DOHH2 (cell line): ENCODE results near the gene A4GALT.

Experiments
- H3F3A ChIP-seq: fragments of 200-600 bp; sonication (generic), shearing (Covaris generic); 2 replicates; pipeline ENCODE4 v1.6.0; 2016; ENCODE audit warnings: antibody characterized with exemption, mild to moderate bottlenecking; ENCODE audit not compliant: control insufficient read depth, insufficient read depth
- H3K27ac ChIP-seq: fragments of 200-600 bp; sonication (generic); 2 replicates; pipeline ENCODE4 v1.5.1; 2014; ENCODE audit warnings: low read depth, mild to moderate bottlenecking, low read length, moderate library complexity
- H3K27me3 ChIP-seq: fragments of 200-600 bp; sonication (generic); 2 replicates; pipeline ENCODE4 v1.6.1; 2014; ENCODE audit warnings: mild to moderate bottlenecking, low read length, mixed read lengths; ENCODE audit not compliant: control insufficient read depth
- H3K36me3 ChIP-seq: fragments of 200-600 bp; sonication (generic); 2 replicates; pipeline ENCODE4 v1.6.1; 2014; ENCODE audit warnings: mild to moderate bottlenecking, low read length, moderate library complexity, mixed read lengths; ENCODE audit not compliant: control insufficient read depth
- H3K4me1 ChIP-seq: fragments of 200-600 bp; sonication (generic); 2 replicates; pipeline ENCODE4 v1.6.1; 2014; ENCODE audit warnings: mild to moderate bottlenecking, low read length, mixed read lengths; ENCODE audit not compliant: control insufficient read depth
- H3K4me2 ChIP-seq: fragments of 200-600 bp; sonication (generic); 2 replicates; pipeline ENCODE4 v1.6.0; 2014; ENCODE audit warnings: mild to moderate bottlenecking, low read length, moderate library complexity
- H3K4me3 ChIP-seq: fragments of 200-600 bp; sonication (generic); 2 replicates; pipeline ENCODE4 v1.5.1; 2014; ENCODE audit warnings: mild to moderate bottlenecking, low read length, mixed read lengths
- H3K79me2 ChIP-seq: fragments of 200-600 bp; sonication (generic); 2 replicates; pipeline ENCODE4 v1.6.1; 2014; ENCODE audit warnings: mild to moderate bottlenecking, low read length, mixed read lengths; ENCODE audit not compliant: control insufficient read depth
- H3K9me2 ChIP-seq: fragments of 200-600 bp; sonication (generic); replicated peaks from 2 replicates; pipeline ENCODE4 v1.6.1; 2014; ENCODE audit warnings: mild to moderate bottlenecking, low read length, mixed read lengths; ENCODE audit not compliant: control insufficient read depth
- H3K9me3 ChIP-seq: fragments of 200-600 bp; sonication (generic); 2 replicates; pipeline ENCODE4 v1.6.1; 2014; ENCODE audit warnings: antibody characterized with exemption, low read length, mixed read lengths; ENCODE audit not compliant: control insufficient read depth, insufficient read depth
- H4K20me1 ChIP-seq: fragments of 200-600 bp; sonication (generic); 2 replicates; pipeline ENCODE4 v1.6.0; 2014; ENCODE audit warnings: low read depth, mild to moderate bottlenecking, antibody characterized with exemption, low read length, moderate library complexity; ENCODE audit not compliant: control insufficient read depth, insufficient read depth
- EZH2phosphoT487 ChIP-seq: fragments of 200-600 bp; sonication (generic); IDR thresholded peaks from 2 replicates; pipeline ENCODE4 v1.6.1; 2017; ENCODE audit warnings: borderline replicate concordance, mild to moderate bottlenecking, antibody characterized with exemption, low read length, moderate library complexity, mixed read lengths
- TF ChIP-seq, protein P1 (sequence below): fragments of 200-600 bp; sonication (generic); IDR thresholded peaks from one replicate; pipeline ENCODE4 v1.5.1; 2014; ENCODE audit warnings: antibody characterized with exemption, mild to moderate bottlenecking, low read depth, low read length; ENCODE audit not compliant: poor library complexity, severe bottlenecking

A4GALT gene

DNA sequence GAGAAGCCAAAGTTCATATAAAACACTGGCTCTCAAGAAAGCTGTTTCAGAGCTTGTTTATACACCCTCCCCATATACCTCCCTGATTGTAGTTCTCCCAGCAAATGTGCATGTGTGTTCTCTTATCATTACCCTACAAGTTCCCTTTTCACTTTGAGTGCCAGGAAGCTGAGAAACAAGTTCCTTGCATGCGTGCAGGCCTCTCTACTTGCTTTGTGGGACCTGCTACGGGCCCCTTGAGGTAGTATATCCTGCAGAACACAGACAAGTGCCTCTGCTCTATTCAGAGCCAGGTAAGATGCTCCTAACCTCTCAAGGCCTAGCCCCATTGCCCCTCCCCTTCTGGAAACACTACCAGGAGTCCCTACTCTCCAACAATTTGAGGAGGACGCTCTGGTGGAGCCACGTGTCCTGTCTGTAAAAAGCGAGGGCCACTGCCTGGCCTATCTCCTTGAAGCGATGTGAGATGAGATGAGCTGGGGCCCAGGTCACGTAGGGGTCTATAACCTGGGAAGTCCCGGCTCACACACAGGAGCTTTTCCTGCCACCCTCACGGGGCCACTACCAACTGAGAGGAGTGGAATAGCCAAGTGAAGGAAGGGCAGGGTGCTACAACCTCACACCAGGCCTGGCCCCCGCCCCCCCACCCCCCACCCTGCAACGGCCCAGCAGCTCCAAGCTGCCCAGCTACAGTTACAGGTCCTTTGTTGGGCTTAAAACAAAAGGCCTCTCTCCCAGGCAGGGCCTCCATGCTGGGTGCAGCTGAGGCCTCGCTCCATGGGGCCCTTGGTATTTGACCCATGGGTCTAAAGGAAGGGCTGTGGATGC lies 77.7 kb downstream of the A4GALT start:
- peaks cover 53% of the 10 kb centered on the region for H3K4me1 ChIP-seq
- H3K36me3 ChIP-seq, result peaks cover 3% of the 10 kb centered on the region; the same call in 1 of the 2 replicates
- no peaks in the 10 kb centered on the region for H3K27me3 ChIP-seq
- H3K9me3 ChIP-seq, result no peaks in the 10 kb centered on the region
- TF ChIP-seq, protein P1, sequence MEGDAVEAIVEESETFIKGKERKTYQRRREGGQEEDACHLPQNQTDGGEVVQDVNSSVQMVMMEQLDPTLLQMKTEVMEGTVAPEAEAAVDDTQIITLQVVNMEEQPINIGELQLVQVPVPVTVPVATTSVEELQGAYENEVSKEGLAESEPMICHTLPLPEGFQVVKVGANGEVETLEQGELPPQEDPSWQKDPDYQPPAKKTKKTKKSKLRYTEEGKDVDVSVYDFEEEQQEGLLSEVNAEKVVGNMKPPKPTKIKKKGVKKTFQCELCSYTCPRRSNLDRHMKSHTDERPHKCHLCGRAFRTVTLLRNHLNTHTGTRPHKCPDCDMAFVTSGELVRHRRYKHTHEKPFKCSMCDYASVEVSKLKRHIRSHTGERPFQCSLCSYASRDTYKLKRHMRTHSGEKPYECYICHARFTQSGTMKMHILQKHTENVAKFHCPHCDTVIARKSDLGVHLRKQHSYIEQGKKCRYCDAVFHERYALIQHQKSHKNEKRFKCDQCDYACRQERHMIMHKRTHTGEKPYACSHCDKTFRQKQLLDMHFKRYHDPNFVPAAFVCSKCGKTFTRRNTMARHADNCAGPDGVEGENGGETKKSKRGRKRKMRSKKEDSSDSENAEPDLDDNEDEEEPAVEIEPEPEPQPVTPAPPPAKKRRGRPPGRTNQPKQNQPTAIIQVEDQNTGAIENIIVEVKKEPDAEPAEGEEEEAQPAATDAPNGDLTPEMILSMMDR, result no peak
- no peak for TF ChIP-seq EZH2phosphoT487
- peaks cover 4% of the 10 kb centered on the region; the same call in 1 of the 2 replicates for H4K20me1 ChIP-seq
- no peaks in the 10 kb centered on the region for H3F3A ChIP-seq
- H3K27ac ChIP-seq, result peak overlapping the region; percentile 20; the same call in 1 of the 2 replicates
- H3K4me3 ChIP-seq, result no peak overlapping the region
- peak overlapping the region; percentile 27; the same call in 1 of the 2 replicates for H3K4me2 ChIP-seq
- no peaks in the 10 kb centered on the region for H3K9me2 ChIP-seq
- H3K79me2 ChIP-seq, result peaks cover 70% of the 10 kb centered on the region
